Stimulated activated CD8-positive, alpha-beta memory T cell treated with anti-CD3 and anti-CD28 coated beads, Interleukin-4, amount 100 ng/mL, for 24 hours (primary cell): Measurements from ENCODE around the gene FBXO17.

ENCODE experiments used
- DNase-seq: peaks from one replicate; pipeline ENCODE4 v3.0.0-alpha.2; 2020; ENCODE audit warnings: low read depth

Gene FBXO17

GRCh38 chr19:38891771-38892170 lies 83.8 kb downstream of the FBXO17 start:
- DNase-seq: no peak
